GM06990 (cell line): ENCODE data around the gene TMEM187.

ENCODE experiments used
- DNase-seq: peaks from one replicate; pipeline ENCODE4 v3.0.0-alpha.2; 2011; ENCODE audit not compliant: insufficient read length; ENCODE audit errors: extremely low read depth
- H3K27me3 ChIP-seq: replicated peaks from 2 replicates; pipeline ENCODE4 v1.6.0; 2011; ENCODE audit warnings: low read length; ENCODE audit not compliant: control insufficient read depth, insufficient read depth
- H3K36me3 ChIP-seq: 2 replicates; pipeline ENCODE4 v1.5.1; 2011; ENCODE audit warnings: low read length; ENCODE audit not compliant: control insufficient read depth, insufficient read depth
- H3K4me3 ChIP-seq: replicated peaks from 2 replicates; pipeline ENCODE4 v1.5.1; 2011; ENCODE audit warnings: low read depth, mild to moderate bottlenecking, control low read depth, low read length
- TF ChIP-seq, protein P1 (sequence below): IDR thresholded peaks from 2 replicates; pipeline ENCODE4 v1.5.1; 2011; ENCODE audit warnings: low read length, control low read depth, mild to moderate bottlenecking, inconsistent platforms; ENCODE audit not compliant: insufficient read depth, poor library complexity, severe bottlenecking

TMEM187 gene

DNA sequence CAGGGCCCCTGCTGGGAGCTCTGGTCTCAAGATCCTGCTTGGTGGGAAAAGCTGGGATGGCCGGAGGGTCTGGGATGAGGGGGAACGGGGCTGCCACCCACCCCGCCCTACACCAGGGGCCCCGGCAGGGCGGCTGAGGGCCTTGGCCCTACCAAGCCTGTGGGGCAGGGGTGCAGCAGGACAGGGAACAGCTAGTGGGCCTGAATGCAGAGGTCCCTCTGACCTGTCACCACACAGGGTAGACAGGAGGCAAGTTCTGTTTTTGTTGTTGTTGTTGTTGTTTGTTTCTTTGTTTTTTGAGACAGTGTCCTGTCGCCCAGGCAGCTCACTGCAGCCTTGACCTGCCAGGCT is 27.8 kb upstream of the TMEM187 start:
- H3K27me3 ChIP-seq = no peaks in the 10 kb centered on the region
- H3K4me3 ChIP-seq = no peak overlapping the region
- TF ChIP-seq, protein P1, sequence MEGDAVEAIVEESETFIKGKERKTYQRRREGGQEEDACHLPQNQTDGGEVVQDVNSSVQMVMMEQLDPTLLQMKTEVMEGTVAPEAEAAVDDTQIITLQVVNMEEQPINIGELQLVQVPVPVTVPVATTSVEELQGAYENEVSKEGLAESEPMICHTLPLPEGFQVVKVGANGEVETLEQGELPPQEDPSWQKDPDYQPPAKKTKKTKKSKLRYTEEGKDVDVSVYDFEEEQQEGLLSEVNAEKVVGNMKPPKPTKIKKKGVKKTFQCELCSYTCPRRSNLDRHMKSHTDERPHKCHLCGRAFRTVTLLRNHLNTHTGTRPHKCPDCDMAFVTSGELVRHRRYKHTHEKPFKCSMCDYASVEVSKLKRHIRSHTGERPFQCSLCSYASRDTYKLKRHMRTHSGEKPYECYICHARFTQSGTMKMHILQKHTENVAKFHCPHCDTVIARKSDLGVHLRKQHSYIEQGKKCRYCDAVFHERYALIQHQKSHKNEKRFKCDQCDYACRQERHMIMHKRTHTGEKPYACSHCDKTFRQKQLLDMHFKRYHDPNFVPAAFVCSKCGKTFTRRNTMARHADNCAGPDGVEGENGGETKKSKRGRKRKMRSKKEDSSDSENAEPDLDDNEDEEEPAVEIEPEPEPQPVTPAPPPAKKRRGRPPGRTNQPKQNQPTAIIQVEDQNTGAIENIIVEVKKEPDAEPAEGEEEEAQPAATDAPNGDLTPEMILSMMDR = no peak
- no peak for DNase-seq
- H3K36me3 ChIP-seq = peaks cover 1% of the 10 kb centered on the region; the same call in 1 of the 2 replicates

DNA sequence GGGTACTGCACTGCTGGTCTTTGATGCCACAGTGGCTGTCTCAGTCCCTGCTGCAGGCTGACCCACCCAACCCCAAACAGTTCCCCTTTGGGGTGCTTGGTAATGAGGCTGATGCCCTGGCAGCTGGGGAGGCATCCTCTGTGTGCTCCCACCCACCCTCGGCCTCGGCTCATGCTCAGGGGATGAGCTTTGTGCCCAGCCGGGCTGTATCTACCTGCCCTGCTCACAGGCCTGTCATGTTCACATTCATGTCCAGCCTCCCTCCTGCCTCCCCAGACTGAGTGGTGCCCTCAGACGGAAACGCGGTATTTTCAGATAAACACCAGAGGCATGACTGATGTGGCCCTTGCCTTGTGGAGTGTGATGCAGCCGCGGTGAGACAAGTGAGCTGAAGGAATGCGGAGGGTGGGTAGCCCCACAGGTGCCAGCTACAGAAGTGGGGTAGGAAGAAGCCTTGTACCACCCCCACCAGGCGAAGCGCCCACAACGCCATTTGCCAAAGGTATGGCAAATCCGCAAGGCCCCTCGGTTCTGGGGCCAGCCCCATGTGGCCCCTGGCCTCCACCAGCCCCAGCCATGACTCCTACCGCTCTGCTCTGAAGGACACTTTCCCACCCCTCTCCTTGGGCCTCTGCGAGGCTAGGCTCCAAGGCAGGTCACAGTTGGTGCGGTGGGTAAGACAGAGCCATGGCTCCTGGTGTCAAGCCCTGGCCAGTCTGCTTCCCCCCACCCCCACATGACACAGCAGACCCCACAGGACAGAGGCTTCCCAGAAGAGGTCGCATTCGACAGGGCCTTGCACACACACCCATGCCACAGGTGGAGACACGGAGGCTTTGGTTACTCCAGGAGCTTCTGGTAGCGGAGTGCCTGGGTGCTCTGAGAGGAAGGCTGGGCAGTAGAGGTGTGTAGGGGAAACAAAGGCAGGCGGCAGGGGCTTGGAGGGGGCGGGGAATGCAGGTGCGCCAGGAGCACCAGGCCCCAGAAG is 26.3 kb upstream of the TMEM187 start:
- TF ChIP-seq, protein P1 = no peak
- DNase-seq = no peak
- peaks cover 13% of the 10 kb centered on the region for H3K36me3 ChIP-seq
- H3K4me3 ChIP-seq = no peak overlapping the region
- H3K27me3 ChIP-seq = no peaks in the 10 kb centered on the region

DNA sequence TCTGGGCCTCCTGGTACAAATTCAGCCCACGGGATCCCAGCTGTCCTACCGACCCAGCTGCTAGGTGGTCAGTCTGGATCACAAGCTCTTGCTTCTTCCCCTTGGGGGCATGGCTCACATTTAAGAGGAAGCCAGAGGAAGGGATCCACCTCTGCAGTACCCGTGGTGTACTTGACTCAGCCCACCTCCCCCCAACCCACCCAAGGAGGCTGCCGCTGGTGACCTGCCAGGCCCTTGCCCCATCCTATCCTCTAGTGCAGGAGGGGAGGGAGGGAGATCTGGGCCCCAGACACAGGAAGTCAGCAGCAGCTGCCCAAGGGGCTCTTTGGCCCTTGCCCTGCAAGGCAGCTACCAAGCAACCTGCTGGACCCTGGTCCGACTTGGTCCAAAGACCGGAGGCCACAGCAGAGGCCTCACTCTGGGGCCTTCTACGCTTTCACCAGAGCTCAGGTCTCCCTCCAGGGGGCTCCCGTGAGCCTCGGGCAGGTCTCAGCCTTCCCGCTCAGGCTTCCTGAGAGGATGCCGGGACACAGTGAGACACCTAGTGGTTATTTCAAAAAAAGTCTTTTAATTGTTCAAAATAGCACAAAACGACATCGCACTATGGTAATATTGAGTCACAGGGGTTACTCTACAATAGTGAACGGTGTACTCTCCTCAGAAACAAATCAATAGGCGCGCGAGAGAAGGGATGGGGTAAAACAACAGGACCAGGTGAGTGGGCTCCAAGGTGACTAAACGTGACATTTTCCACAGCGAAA is 25.4 kb upstream of the TMEM187 start:
- TF ChIP-seq, protein P1 = peak; percentile 94
- Histone ChIP-seq H3K27me3 (no peaks in the 10 kb centered on the region), H3K4me3 (no peak overlapping the region), H3K36me3 (peaks cover 19% of the 10 kb centered on the region)
- DNase-seq = peak; percentile 72

DNA sequence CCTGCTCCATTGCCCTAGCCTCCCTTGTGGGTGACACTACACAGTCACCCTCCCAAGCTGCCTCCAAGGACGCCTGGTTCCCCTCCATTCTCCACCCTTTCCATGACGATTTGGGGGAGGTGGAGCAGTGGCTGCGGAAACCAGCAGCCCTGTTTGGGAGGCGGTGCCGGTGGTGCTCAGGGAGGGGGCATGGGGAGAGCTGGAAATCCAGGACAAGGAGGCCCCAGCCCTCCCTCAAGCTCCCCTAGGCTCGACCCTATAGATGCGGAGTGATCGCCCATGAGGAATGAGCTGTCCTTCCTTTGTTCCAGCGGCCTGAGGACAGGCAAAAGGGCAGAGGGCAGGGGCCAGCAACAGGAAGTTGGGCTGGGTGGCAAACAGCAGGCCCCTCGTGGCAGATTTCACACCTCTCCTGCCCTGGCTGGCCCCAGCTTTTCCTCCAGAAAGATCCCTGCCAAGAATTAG is 24.5 kb upstream of the TMEM187 start:
- no peak for DNase-seq
- Histone ChIP-seq H3K27me3 (no peaks in the 10 kb centered on the region), H3K36me3 (peaks cover 23% of the 10 kb centered on the region), H3K4me3 (no peak overlapping the region)
- TF ChIP-seq, protein P1 = no peak

DNA sequence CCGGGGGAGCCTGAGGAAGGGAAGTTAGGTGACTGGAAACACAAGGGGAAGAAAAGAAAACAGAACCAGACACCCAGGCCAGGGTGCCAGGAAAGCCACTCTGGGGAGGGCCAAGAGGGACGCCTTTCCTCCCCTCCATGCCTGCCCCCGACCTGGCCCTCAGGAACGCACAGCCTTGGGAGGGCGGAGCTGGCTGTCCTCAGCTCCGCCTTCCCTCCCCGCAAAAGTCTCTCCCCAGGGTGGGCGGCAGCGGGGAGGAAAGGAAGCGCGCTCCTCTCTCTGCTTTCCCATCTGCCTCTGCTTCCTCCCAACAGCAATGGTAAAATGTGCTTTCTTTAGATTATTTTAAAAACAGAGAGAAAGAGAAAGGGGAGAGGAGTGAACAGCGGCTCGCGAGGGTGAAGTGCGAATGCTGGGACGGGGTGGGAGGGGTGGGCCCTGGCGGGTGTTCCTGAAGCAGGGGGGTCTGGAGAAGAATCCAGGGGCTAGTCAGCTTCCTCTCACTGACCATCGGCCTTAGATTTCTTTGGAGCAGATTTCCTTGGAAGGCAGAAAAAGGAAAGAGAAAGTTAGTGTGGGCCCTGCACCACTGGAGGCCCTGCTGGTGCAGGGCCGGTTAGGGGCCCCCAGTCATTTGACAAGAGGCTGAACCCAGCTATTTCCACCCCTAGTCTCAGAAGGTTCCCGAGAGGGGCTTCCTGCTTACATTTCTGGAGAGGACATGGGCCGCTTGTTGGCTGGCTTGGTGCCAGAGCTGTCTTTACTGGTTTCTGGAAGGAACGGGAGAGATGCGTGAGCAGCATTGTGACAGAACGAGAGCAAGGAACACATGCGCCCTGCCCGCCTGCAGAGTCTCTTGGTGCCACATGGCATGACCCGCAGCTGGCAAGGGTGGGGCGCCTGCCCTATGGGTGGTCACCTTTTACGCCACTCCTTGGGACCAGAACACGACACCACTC is 23.4 kb upstream of the TMEM187 start:
- DNase-seq = no peak
- peaks cover 26% of the 10 kb centered on the region for H3K36me3 ChIP-seq
- TF ChIP-seq, protein P1 = no peak

More for the DNA sequence above, 23.4 kb upstream of the TMEM187 start:
- Histone ChIP-seq H3K27me3 (no peaks in the 10 kb centered on the region), H3K4me3 (no peak overlapping the region)
